Retinal pigment epithelial cell (primary cell): ENCODE measurements around the gene WDR27.

ENCODE experiments used
- DNase-seq: peaks from one replicate; pipeline ENCODE4 v3.0.0-alpha.2; 2010; ENCODE audit warnings: low read depth
- H3K4me3 ChIP-seq: 2 replicates; pipeline ENCODE4 v1.5.1; 2011; ENCODE audit warnings: mild to moderate bottlenecking, low read length, control low read depth, moderate library complexity
- TF ChIP-seq, protein P1 (sequence below): conservative IDR thresholded peaks from 2 replicates; pipeline ENCODE4 v1.5.1; 2011; ENCODE audit warnings: low read depth, low read length, control low read depth, inconsistent platforms

The WDR27 gene

DNA sequence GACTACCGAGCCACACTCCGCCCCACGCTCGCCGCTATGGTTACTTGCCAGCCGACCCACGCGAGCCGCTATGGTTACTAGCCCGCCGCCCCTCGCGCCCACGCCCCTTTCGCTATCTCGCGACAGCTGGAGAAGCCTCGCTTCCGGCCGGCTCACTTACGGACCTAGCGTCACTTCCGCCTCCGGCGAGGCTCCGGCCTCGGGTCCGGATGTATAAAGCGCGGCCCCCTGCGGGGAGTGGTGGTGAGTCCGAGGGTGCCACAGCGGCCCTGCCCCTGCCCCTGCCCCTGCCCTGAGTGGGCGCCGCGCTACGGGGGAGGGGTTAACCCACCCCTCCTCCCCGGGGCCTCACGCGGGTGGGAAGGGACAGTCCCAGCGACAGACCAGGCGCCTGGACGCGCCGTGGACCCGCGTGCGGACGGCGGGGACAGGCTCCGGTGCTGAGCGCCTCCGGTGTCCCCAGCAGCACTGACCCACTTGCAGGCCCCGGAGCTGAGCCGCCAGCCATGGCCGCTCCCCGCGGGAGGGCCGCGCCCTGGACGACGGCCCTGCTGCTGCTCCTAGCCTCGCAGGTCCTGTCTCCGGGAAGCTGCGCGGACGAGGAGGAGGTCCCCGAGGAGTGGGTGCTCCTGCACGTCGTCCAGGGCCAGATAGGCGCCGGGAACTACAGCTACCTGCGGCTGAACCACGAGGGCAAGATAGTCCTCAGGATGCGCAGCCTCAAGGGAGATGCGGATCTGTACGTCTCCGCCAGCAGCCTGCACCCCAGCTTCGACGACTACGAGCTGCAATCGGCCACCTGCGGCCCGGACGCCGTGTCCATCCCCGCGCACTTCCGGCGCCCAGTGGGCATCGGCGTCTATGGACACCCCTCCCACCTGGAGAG lies at the start of gene WDR27, which contains the start of gene C6orf120:
Gene WDR27 (minus strand): TSS at position 76 of the 886 bp plus-strand sequence. CDS start 13,024 bp downstream, outside the sequence.
Gene C6orf120 (plus strand): TSS at position 173 of the 886 bp plus-strand sequence. CDS start 334 bp downstream, at position 507.
- peak within 1 kb of the TSS; percentile 89 for H3K4me3 ChIP-seq
- TF ChIP-seq, protein P1, sequence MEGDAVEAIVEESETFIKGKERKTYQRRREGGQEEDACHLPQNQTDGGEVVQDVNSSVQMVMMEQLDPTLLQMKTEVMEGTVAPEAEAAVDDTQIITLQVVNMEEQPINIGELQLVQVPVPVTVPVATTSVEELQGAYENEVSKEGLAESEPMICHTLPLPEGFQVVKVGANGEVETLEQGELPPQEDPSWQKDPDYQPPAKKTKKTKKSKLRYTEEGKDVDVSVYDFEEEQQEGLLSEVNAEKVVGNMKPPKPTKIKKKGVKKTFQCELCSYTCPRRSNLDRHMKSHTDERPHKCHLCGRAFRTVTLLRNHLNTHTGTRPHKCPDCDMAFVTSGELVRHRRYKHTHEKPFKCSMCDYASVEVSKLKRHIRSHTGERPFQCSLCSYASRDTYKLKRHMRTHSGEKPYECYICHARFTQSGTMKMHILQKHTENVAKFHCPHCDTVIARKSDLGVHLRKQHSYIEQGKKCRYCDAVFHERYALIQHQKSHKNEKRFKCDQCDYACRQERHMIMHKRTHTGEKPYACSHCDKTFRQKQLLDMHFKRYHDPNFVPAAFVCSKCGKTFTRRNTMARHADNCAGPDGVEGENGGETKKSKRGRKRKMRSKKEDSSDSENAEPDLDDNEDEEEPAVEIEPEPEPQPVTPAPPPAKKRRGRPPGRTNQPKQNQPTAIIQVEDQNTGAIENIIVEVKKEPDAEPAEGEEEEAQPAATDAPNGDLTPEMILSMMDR: no peak
- DNase-seq: peak; percentile 79

DNA sequence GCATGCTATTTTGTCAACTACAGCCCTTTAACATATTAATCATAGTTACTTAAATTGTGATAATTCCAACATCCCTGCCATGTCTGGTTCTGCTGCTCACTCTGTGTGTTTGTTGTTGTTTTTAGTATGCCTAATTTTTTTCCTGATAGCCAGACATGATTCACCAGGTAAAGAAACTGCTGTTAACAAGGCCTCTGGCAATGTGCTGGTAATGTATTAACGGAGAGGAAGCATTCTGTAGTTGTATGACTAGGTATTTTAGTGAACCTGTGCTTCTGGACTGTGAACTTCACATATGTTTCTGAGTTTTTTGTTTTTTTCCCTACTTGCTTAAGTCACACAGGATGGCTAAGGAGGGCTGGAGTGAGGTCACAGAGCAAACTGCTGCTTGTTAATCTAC lies 44.7 kb upstream of the WDR27 start:
- TF ChIP-seq, protein P1: no peak
- H3K4me3 ChIP-seq: no peak overlapping the region
- DNase-seq: no peak

DNA sequence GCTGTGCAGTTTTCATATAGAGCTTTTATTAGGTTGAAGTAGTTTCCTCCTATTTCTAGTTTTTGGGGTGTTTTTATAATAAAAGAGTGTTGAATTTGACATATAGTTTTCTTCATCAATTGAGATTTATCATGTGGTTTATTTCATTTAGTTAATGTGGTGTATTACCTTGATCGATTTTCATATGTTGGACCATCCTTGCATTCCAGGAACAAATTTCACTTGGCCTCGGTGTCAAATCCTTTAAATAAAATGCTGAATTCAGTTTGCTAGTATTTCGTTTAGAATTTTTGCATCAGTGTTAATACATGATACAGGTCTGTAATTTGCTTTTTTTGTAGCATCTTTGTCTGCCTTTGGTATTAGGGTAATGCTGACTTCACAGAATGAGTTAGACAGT lies 43.6 kb upstream of the WDR27 start:
- DNase-seq: no peak
- no peak overlapping the region for H3K4me3 ChIP-seq
- TF ChIP-seq, protein P1: no peak

- DNase-seq: no peak
- no peak overlapping the region for H3K4me3 ChIP-seq
- TF ChIP-seq, protein P1: no peak
Measured at GRCh38 chr6:169741344-169741743, 39.5 kb upstream of the WDR27 start.

- TF ChIP-seq, protein P1: no peak
- H3K4me3 ChIP-seq: no peak overlapping the region
- peak; percentile 82 for DNase-seq
Measured at GRCh38 chr6:169738976-169739529, 37.2 kb upstream of the WDR27 start.

GRCh38 chr6:169738204-169738975 lies 36.6 kb upstream of the WDR27 start:
- H3K4me3 ChIP-seq: no peak overlapping the region
- no peak for DNase-seq

More at GRCh38 chr6:169738204-169738975, 36.6 kb upstream of the WDR27 start:
- TF ChIP-seq, protein P1: no peak
